BJ (cell line): ENCODE measurements around the gene BTRC. TPM values are rescaled to one million over a fixed set of nuclear protein-coding genes. Genes with fewer than 3 reads are reported as not detected.

ENCODE experiments used
- CTCF ChIA-PET: fragments of 350-600 bp; formaldehyde crosslinking; extraction: SDS; loops from one replicate; lab custom pipeline; 2021; ENCODE audit warnings: antibody characterized with exemption, inconsistent platforms; lab: Yijun Ruan, JAX
- POLR2A ChIA-PET: fragments of 300-600 bp; sonication (Branson Sonifier 250); formaldehyde crosslinking; extraction: SDS; loops from one replicate; lab custom pipeline; 2021; ENCODE audit warnings: antibody characterized with exemption; lab: Charles Lee
- DNase-seq: peaks from one replicate; pipeline ENCODE4 v3.0.0-alpha.2; 2011; ENCODE audit warnings: low read depth
- H3K27me3 ChIP-seq: 2 replicates; pipeline ENCODE4 v1.6.0; 2011; ENCODE audit warnings: low read length; ENCODE audit not compliant: control insufficient read depth, insufficient read depth
- H3K36me3 ChIP-seq: 2 replicates; pipeline ENCODE4 v1.5.1; 2011; ENCODE audit warnings: low read length; ENCODE audit not compliant: control insufficient read depth, insufficient read depth
- H3K4me3 ChIP-seq: 2 replicates; pipeline ENCODE4 v1.5.1; 2011; ENCODE audit warnings: low read depth, mild to moderate bottlenecking, control low read depth, low read length
- polyA plus RNA-seq: library from polyadenylated mRNA; depleted of rRNA; stranded (reverse); fragments of >200 nt; gene quantifications from 2 replicates; pipeline ENCODE4 v1.2.3, GENCODE V29; 2011
- TF ChIP-seq, protein P1 (sequence below): IDR thresholded peaks from 2 replicates; pipeline ENCODE4 v1.5.1; 2011; ENCODE audit warnings: low read depth, mild to moderate bottlenecking, control low read depth, inconsistent platforms, low read length, moderate library complexity; ENCODE audit not compliant: insufficient read depth

BTRC gene
- polyA plus RNA-seq, 1 experiment: 9.1 TPM

DNA sequence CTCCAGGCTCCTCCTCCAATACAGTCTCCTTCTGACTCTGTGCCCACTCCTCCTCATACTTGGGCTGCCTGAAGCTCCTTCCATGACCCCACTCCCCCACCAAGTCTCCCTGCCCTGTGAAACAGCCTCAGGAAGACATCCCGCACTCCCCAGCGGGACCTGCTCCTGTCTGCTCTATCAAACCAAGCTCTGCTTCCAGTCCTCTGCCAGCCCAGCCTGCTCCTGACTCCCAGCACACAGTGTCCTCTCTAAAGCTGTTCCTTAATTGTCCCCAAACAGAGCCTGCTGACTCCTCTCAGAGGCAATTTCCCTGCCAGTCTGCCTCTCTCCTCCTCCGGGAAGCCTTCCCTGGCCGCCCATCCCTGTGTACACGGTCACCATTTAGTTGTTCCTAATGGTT is 224.2 kb downstream of the BTRC start:
- TF ChIP-seq, protein P1, sequence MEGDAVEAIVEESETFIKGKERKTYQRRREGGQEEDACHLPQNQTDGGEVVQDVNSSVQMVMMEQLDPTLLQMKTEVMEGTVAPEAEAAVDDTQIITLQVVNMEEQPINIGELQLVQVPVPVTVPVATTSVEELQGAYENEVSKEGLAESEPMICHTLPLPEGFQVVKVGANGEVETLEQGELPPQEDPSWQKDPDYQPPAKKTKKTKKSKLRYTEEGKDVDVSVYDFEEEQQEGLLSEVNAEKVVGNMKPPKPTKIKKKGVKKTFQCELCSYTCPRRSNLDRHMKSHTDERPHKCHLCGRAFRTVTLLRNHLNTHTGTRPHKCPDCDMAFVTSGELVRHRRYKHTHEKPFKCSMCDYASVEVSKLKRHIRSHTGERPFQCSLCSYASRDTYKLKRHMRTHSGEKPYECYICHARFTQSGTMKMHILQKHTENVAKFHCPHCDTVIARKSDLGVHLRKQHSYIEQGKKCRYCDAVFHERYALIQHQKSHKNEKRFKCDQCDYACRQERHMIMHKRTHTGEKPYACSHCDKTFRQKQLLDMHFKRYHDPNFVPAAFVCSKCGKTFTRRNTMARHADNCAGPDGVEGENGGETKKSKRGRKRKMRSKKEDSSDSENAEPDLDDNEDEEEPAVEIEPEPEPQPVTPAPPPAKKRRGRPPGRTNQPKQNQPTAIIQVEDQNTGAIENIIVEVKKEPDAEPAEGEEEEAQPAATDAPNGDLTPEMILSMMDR: no peak
- no peak overlapping the region for H3K4me3 ChIP-seq
- H3K36me3 ChIP-seq: peaks cover 22% of the 10 kb centered on the region
- ChIA-PET CTCF (interaction anchor here (1.3 to 7.5 kb wide), 3 partner anchors 8 to 364 kb away, joined by 3 to 61 read pairs (median 6); partner anchors contain the start of genes DPCD and POLL), POLR2A (no interaction called here)
- no peak for DNase-seq
- no peaks in the 10 kb centered on the region for H3K27me3 ChIP-seq

GRCh38 chr10:101578803-101579515 is 225.0 kb downstream of the BTRC start:
- peaks cover 24% of the 10 kb centered on the region for H3K36me3 ChIP-seq
- no peak overlapping the region for H3K4me3 ChIP-seq
- CTCF ChIA-PET: interaction anchor here (1.3 to 7.5 kb wide), 3 partner anchors 9 to 365 kb away, joined by 3 to 61 read pairs (median 6); partner anchors contain the start of genes DPCD and POLL
- TF ChIP-seq, protein P1: no peak
- DNase-seq: no peak
- H3K27me3 ChIP-seq: no peaks in the 10 kb centered on the region
- POLR2A ChIA-PET: no interaction called here

DNA sequence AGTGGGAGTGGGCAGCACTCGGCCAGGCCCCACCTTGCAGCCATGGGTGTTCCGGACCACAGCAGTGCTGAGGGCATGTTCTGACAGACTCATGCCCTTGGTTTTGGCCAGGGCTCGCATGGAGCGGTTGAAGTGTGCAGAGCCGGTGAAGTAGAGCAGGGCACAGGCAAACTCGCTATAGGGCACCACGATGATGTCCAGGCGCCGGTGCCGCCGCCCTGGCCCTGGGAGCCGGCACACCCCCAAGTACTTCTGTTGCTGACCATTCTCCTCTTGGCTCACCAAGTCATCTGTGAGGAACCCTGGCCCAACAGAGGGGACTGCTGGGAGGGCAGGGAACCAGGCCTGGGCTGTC is 225.5 kb downstream of the BTRC start:
- CTCF ChIA-PET: interaction anchor here (7.5 kb wide), 1 partner anchor 9 kb away, joined by 61 read pairs; no protein-coding TSS in a partner anchor
- POLR2A ChIA-PET: no interaction called here
- no peak overlapping the region for H3K4me3 ChIP-seq
- TF ChIP-seq, protein P1: no peak
- peaks cover 24% of the 10 kb centered on the region for H3K36me3 ChIP-seq
- DNase-seq: no peak
- H3K27me3 ChIP-seq: no peaks in the 10 kb centered on the region

DNA sequence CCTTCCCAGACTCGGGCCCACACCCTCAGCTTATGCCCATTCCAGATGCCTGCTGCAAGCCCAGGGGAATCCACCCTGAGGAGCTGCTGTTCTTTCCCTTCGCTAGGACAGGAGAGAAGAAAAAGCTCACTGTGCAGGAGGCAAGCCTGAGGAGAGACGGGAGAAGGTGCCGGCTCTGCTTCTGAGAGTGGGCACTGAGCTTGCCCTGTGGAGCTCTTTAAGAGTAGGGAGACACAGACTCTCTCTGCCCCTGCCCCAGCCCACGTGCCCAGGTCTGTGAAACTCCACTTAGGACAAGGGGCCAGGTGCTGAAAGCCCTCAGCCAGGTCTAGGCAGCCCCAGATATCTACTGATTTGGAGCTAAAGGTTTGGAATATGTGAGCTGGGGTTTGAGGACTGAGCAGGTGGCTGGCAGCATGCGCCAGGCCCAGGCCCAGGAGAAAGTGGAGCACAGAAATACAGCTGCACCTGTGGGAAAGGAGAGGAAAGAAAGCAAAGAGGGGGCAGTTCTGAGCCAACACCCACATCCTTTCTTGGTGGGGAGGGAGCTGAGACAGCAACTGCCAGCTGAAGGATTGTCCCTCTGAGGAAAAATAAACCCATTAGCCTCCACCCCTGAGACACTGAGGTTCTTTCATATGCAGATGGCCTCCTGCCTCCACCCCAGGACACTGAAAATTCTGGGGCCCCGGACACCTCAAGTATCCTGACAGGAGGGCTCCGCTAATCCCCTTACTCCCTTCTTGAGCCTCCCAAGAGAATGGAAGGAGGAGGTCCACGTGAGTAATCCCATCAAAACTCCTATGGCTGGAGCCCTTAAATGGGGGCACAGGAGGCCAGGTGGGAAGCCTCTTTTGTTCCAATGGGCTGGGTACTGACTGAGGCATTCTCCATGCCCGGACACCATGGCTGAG is 226.8 kb downstream of the BTRC start:
- Histone ChIP-seq H3K4me3 (no peak overlapping the region), H3K36me3 (peaks cover 29% of the 10 kb centered on the region), H3K27me3 (no peaks in the 10 kb centered on the region)
- TF ChIP-seq, protein P1: no peak
- CTCF ChIA-PET: interaction anchor here (1.0 to 7.5 kb wide), 2 partner anchors 9 to 10 kb away, joined by 3 to 61 read pairs; no protein-coding TSS in a partner anchor
- no peak for DNase-seq
- POLR2A ChIA-PET: no interaction called here

- no peaks in the 10 kb centered on the region for H3K27me3 ChIP-seq
- no peak overlapping the region for H3K4me3 ChIP-seq
- TF ChIP-seq, protein P1: no peak
- POLR2A ChIA-PET: no interaction called here
- H3K36me3 ChIP-seq: peaks cover 11% of the 10 kb centered on the region
- CTCF ChIA-PET: interaction anchor here (0.6 to 1.6 kb wide), 3 partner anchors 15 to 372 kb away, joined by 3 to 7 read pairs (median 4); partner anchors contain the start of gene LBX1
- no peak for DNase-seq
These were observed 231.9 kb downstream of the BTRC start for GRCh38 chr10:101585841-101586240.
